Type B pancreatic cell (in vitro differentiated cells): Measurements from ENCODE around the gene DNLZ. TPM values are rescaled to one million over a fixed set of nuclear protein-coding genes. Genes with fewer than 3 reads are reported as not detected.

Source experiments
- DNase-seq: peaks from one replicate; pipeline ENCODE4 v3.0.0; 2021; ENCODE audit warnings: mixed read lengths; ENCODE audit not compliant: unreplicated experiment; ENCODE audit errors: extremely low spot score
- H3K27ac Mint-ChIP-seq: 2 replicates; pipeline ENCODE4 v1.8.0; 2021; ENCODE audit warnings: mild to moderate bottlenecking, mixed read lengths
- H3K27me3 Mint-ChIP-seq: 2 replicates; pipeline ENCODE4 v1.8.0; 2021; ENCODE audit warnings: mixed read lengths
- H3K36me3 Mint-ChIP-seq: 2 replicates; pipeline ENCODE4 v1.8.0; 2021; ENCODE audit warnings: mixed read lengths
- H3K4me1 Mint-ChIP-seq: one replicate; pipeline ENCODE4 v1.8.0; 2021; ENCODE audit warnings: mixed read lengths; ENCODE audit not compliant: unreplicated experiment
- H3K4me3 Mint-ChIP-seq: 2 replicates; pipeline ENCODE4 v1.8.0; 2021; ENCODE audit warnings: mild to moderate bottlenecking, mixed read lengths
- H3K9me3 Mint-ChIP-seq: 2 replicates; pipeline ENCODE4 v1.8.0; 2021; ENCODE audit warnings: mixed read lengths
- total RNA-seq: library from RNA; stranded (reverse); gene quantifications from 2 replicates; pipeline ENCODE4 v1.2.1, GENCODE V29; 2021; ENCODE audit warnings: low replicate concordance
- TF ChIP-seq, protein P1 (sequence below): fragments of 200-600 bp; sonication (generic); conservative IDR thresholded peaks from 2 replicates; pipeline ENCODE4 v1.5.0; 2021; ENCODE audit warnings: antibody characterized with exemption, mild to moderate bottlenecking

The DNLZ gene
- total RNA-seq, 1 donor from 2014 or later: 14.0 TPM

- Mint-ChIP-seq H3K36me3 (peaks cover 4% of the 10 kb centered on the region), H3K4me3 (no peak overlapping the region), H3K27ac (no peak overlapping the region), H3K4me1 (peaks cover 5% of the 10 kb centered on the region), H3K9me3 (no peaks in the 10 kb centered on the region), H3K27me3 (no peaks in the 10 kb centered on the region)
- no peak for DNase-seq
- TF ChIP-seq, protein P1, sequence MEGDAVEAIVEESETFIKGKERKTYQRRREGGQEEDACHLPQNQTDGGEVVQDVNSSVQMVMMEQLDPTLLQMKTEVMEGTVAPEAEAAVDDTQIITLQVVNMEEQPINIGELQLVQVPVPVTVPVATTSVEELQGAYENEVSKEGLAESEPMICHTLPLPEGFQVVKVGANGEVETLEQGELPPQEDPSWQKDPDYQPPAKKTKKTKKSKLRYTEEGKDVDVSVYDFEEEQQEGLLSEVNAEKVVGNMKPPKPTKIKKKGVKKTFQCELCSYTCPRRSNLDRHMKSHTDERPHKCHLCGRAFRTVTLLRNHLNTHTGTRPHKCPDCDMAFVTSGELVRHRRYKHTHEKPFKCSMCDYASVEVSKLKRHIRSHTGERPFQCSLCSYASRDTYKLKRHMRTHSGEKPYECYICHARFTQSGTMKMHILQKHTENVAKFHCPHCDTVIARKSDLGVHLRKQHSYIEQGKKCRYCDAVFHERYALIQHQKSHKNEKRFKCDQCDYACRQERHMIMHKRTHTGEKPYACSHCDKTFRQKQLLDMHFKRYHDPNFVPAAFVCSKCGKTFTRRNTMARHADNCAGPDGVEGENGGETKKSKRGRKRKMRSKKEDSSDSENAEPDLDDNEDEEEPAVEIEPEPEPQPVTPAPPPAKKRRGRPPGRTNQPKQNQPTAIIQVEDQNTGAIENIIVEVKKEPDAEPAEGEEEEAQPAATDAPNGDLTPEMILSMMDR: no peak
Measured at GRCh38 chr9:136343884-136344269, 19.7 kb downstream of the DNLZ start.

GRCh38 chr9:136343121-136343883 lies 20.2 kb downstream of the DNLZ start:
- Mint-ChIP-seq H3K27me3 (no peaks in the 10 kb centered on the region), H3K4me1 (peaks cover 5% of the 10 kb centered on the region), H3K9me3 (no peaks in the 10 kb centered on the region), H3K27ac (peak overlapping the region; percentile 58), H3K4me3 (peak overlapping the region; percentile 83), H3K36me3 (peaks cover 4% of the 10 kb centered on the region)
- TF ChIP-seq, protein P1: no peak
- DNase-seq: no peak

DNA sequence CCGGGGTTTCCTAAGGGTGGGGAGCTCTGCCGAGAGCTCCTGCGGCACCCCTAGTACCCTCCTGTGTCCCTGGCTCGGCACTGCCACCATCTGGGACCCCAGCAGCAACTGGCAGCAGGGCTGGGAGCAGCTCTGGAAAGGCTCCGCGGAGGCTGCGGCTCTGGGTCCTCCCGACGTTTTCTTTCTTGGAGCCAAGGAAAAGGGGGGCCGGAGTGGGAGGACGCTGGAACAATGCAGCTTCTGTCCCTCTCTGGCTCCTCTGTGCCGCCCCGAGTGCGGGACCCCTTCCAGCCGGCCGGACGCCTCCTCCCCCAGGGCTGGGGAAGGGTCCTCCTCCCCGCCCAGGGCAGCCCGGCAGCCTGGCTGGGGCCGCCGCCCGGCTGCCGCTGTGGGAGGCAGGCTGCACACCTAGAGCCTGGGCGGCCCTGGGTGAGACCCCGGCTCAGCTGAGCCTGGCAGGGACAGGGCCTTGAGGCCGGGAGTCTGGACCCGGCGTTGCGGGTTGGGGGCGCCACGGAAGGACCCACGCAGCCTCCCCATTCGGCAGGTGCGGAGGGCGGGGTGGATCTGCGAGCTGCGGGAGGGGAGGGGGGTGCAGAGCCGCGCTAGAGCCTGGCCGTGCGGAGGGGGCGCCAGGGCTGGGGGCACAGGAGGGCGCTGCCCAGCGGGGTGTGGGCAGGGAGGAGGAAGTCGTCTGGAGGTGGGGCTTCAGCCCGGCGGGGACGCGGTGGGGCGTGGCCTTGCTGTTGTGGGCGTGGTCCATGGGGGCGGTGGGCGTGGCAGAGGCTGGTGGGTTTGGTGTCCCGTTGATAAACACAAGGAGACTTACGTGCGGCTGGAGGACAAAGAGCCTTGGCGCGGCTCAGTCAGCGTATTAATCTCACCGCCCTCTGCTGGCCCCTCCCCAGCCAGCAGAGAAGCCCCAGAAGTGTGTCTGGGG lies 21.1 kb downstream of the DNLZ start:
- peaks cover 4% of the 10 kb centered on the region for H3K36me3 Mint-ChIP-seq
- H3K27ac Mint-ChIP-seq: peak overlapping the region; percentile 58
- TF ChIP-seq, protein P1: no peak
- no peaks in the 10 kb centered on the region for H3K9me3 Mint-ChIP-seq
- peak overlapping the region; percentile 83 for H3K4me3 Mint-ChIP-seq
- H3K4me1 Mint-ChIP-seq: peaks cover 5% of the 10 kb centered on the region
- DNase-seq: peak; percentile 91
- no peaks in the 10 kb centered on the region for H3K27me3 Mint-ChIP-seq

GRCh38 chr9:136341769-136342168 lies 21.8 kb downstream of the DNLZ start:
- DNase-seq: no peak
- Mint-ChIP-seq H3K36me3 (peaks cover 4% of the 10 kb centered on the region), H3K27ac (no peak overlapping the region), H3K9me3 (no peaks in the 10 kb centered on the region), H3K27me3 (no peaks in the 10 kb centered on the region), H3K4me3 (no peak overlapping the region), H3K4me1 (peaks cover 5% of the 10 kb centered on the region)
- TF ChIP-seq, protein P1: no peak

DNA sequence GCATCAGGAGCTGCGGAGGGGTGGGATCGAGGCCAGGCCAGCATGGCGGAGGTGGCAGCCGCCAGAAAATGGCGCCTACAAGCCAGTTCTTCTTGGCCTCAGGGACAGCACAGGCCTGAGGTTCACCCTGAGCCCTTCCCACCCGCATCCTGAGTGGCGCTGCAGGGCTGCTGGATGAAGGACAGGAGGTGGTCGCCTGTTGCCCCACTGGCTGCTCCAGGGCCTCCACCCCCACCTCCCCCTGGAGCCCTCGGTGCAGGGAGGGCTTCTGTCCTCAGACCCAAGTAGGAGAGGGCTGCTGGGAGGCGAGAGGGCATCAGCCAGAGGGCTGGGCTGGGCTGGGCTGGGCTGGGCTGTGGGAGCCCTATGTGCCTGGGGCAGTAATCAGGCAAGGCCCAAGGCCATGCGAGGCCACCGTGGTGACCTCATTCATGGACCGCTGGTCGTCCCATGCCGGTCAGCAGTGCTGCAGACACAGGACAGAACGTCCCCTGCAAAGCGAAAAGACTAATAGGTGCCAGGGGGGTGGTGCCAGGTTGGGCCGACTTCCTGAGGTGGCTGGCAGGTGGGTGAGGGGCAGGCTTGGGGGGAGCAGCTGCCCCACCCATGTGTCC lies 22.4 kb downstream of the DNLZ start:
- Mint-ChIP-seq H3K27me3 (no peaks in the 10 kb centered on the region), H3K9me3 (no peaks in the 10 kb centered on the region), H3K27ac (no peak overlapping the region), H3K36me3 (peaks cover 4% of the 10 kb centered on the region), H3K4me1 (peaks cover 5% of the 10 kb centered on the region), H3K4me3 (no peak overlapping the region)
- TF ChIP-seq, protein P1: no peak
- no peak for DNase-seq
